DND-41 (cell line): ENCODE results near the gene MUC6.

Experiments
- ATAC-seq: fragments of 200-7000 bp; cut with Tn5 transposase; 3 replicates; pipeline ENCODE4 v1.9.1; 2021; ENCODE audit warnings: low read depth; ENCODE audit not compliant: insufficient read depth
- DNase-seq: peaks from one replicate; pipeline ENCODE4 v3.0.0-alpha.2; 2020
- H2AFZ ChIP-seq: 2 replicates; pipeline ENCODE4 v1.6.0; 2012; ENCODE audit warnings: low read depth, low read length
- H3K27ac ChIP-seq: 2 replicates; pipeline ENCODE4 v1.5.1; 2012; ENCODE audit warnings: low read length, inconsistent platforms
- H3K27me3 ChIP-seq: fragments of 200-600 bp; sonication (generic); 2 replicates; pipeline ENCODE4 v1.6.0; 2012; ENCODE audit warnings: low read length, mild to moderate bottlenecking, inconsistent platforms; ENCODE audit not compliant: insufficient read depth, poor library complexity
- H3K36me3 ChIP-seq: 2 replicates; pipeline ENCODE4 v1.5.1; 2012; ENCODE audit warnings: low read length, inconsistent platforms; ENCODE audit not compliant: insufficient read depth
- H3K4me1 ChIP-seq: 2 replicates; pipeline ENCODE4 v1.5.1; 2012; ENCODE audit warnings: mild to moderate bottlenecking, low read length; ENCODE audit not compliant: insufficient read depth
- H3K4me2 ChIP-seq: 2 replicates; pipeline ENCODE4 v1.6.0; 2012; ENCODE audit warnings: mild to moderate bottlenecking, moderate library complexity, low read length, inconsistent platforms; ENCODE audit not compliant: insufficient read depth
- H3K4me3 ChIP-seq, 2 experiments: fragments of 200-600 bp in 1 of 2; shearing (Covaris generic) in 1 of 2; 2 replicates each; pipeline ENCODE4 v1.5.1; 2012 to 2016; ENCODE audit warnings: inconsistent platforms in 2 of 2, low read length in 2 of 2, mild to moderate bottlenecking in 2 of 2, low read depth in 1 of 2, moderate library complexity in 1 of 2
- H3K79me2 ChIP-seq: 2 replicates; pipeline ENCODE4 v1.6.0; 2012; ENCODE audit warnings: low read length, inconsistent platforms; ENCODE audit not compliant: insufficient read depth
- H3K9ac ChIP-seq: 2 replicates; pipeline ENCODE4 v1.6.0; 2012; ENCODE audit warnings: low read depth, mild to moderate bottlenecking, inconsistent platforms, low read length, moderate library complexity
- H3K9me3 ChIP-seq: 2 replicates; pipeline ENCODE4 v1.5.1; 2012; ENCODE audit warnings: low read length, moderate library complexity, mild to moderate bottlenecking, inconsistent platforms; ENCODE audit not compliant: insufficient read depth, severe bottlenecking
- H4K20me1 ChIP-seq: 2 replicates; pipeline ENCODE4 v1.6.0; 2012; ENCODE audit warnings: low read length; ENCODE audit not compliant: insufficient read depth
- CTCF ChIP-seq: IDR thresholded peaks from 2 replicates; pipeline ENCODE4 v1.5.1; 2012; ENCODE audit warnings: borderline replicate concordance, low read length, moderate library complexity, mild to moderate bottlenecking; ENCODE audit not compliant: poor library complexity, severe bottlenecking; ENCODE audit errors: extremely low read depth
- EZH2 ChIP-seq: IDR thresholded peaks from 3 replicates; pipeline ENCODE4 v1.6.1; 2012; ENCODE audit warnings: borderline replicate concordance, low read depth, mild to moderate bottlenecking, moderate library complexity, low read length, inconsistent platforms; ENCODE audit not compliant: severe bottlenecking

Gene MUC6

DNA sequence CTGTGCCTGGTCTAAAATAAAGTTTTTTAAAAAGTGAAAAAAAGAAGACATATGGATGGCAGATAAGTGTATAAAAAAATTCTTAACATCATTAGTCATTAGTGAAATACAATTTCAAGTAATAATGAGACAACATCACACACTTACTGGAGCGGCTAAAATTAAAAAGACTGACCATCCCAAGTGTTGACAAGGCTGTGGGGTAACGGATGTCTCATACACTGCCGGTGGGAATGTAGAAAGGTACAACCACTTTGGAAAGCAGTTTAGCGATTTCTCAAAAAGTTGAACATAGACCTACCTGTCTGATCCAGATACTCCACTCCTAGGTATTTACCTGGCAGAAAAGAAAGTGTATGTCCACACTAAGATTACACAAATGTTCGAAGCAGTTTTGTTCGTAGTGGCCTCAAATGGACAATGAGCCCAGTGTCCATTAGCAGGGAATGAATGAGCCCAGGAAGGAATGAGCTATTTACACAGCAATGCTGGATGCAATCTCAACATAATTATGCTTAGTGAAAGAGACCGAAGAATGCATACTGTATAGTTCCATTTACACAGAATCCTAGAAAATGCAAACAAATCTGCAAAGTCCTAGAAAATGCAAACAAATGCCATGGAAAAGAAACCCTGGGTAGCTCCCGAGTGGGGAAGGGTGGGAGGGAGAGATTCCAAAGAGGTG lies 31.4 kb upstream of the MUC6 start:
- no peaks in the 10 kb centered on the region for H3K79me2 ChIP-seq
- H3K9ac ChIP-seq: no peak overlapping the region
- no peaks in the 10 kb centered on the region for H3K9me3 ChIP-seq
- peaks cover under 1% of the 10 kb centered on the region for H3K27me3 ChIP-seq
- TF ChIP-seq EZH2: no peak
- no peak for TF ChIP-seq CTCF
- H3K4me1 ChIP-seq: no peaks in the 10 kb centered on the region
- H3K36me3 ChIP-seq: no peaks in the 10 kb centered on the region
- H2AFZ ChIP-seq: no peak overlapping the region
- DNase-seq (no peak), ATAC-seq (no peak)
- H4K20me1 ChIP-seq: no peaks in the 10 kb centered on the region
- H3K4me2 ChIP-seq: no peak overlapping the region
- H3K27ac ChIP-seq: no peak overlapping the region
- H3K4me3 ChIP-seq: no peak overlapping the region

- Histone ChIP-seq H3K27me3 (peaks cover 8% of the 10 kb centered on the region), H3K9me3 (no peaks in the 10 kb centered on the region), H3K4me1 (no peaks in the 10 kb centered on the region), H3K4me3 (no peak overlapping the region), H3K79me2 (no peaks in the 10 kb centered on the region), H3K27ac (no peak overlapping the region), H2AFZ (no peak overlapping the region), H3K4me2 (no peak overlapping the region), H4K20me1 (no peaks in the 10 kb centered on the region), H3K9ac (no peak overlapping the region), H3K36me3 (no peaks in the 10 kb centered on the region)
- DNase-seq (no peak), ATAC-seq (no peak)
- no peak for TF ChIP-seq CTCF
- TF ChIP-seq EZH2: no peak
Measured at GRCh38 chr11:1064167-1064566, 27.6 kb upstream of the MUC6 start.

- Histone ChIP-seq H2AFZ (no peak overlapping the region), H3K9me3 (no peaks in the 10 kb centered on the region), H3K4me3 (no peak overlapping the region), H3K9ac (no peak overlapping the region), H3K4me2 (no peak overlapping the region), H3K27ac (no peak overlapping the region), H3K36me3 (no peaks in the 10 kb centered on the region), H3K79me2 (no peaks in the 10 kb centered on the region), H3K27me3 (peaks cover 8% of the 10 kb centered on the region), H3K4me1 (no peaks in the 10 kb centered on the region), H4K20me1 (no peaks in the 10 kb centered on the region)
- ATAC-seq (no peak), DNase-seq (no peak)
- no peak for TF ChIP-seq CTCF
- no peak for TF ChIP-seq EZH2
Measured at GRCh38 chr11:1062075-1062820, 25.7 kb upstream of the MUC6 start.
